Retina (tissue), 1 donor: Measurements from ENCODE around the gene LZTS2.

Experiments
- DNase-seq: peaks from one replicate; pipeline ENCODE4 v3.0.0-alpha.2; 2016

LZTS2 gene

GRCh38 chr10:100979791-100980272, 19.8 kb upstream of the LZTS2 start:
- no peak for DNase-seq

GRCh38 chr10:100980311-100980710, 19.3 kb upstream of the LZTS2 start:
- no peak for DNase-seq

- DNase-seq: no peak
Observed at GRCh38 chr10:100980711-100981110, 18.9 kb upstream of the LZTS2 start.

- DNase-seq: no peak
Observed at GRCh38 chr10:100981178-100981772, 18.3 kb upstream of the LZTS2 start.

GRCh38 chr10:100982916-100983830, 16.4 kb upstream of the LZTS2 start:
- no peak for DNase-seq

- no peak for DNase-seq
Observed at GRCh38 chr10:100983868-100984671, 15.5 kb upstream of the LZTS2 start.

- no peak for DNase-seq
Observed at GRCh38 chr10:100984672-100985177, 14.9 kb upstream of the LZTS2 start.

GRCh38 chr10:100985336-100985735, 14.3 kb upstream of the LZTS2 start:
- no peak for DNase-seq

- DNase-seq: no peak
Observed at GRCh38 chr10:100986623-100986951, 13.0 kb upstream of the LZTS2 start.

GRCh38 chr10:100986952-100987684, 12.5 kb upstream of the LZTS2 start, which contains the start of the genes MRPL43 and TWNK:
TSS of gene MRPL43 (minus strand) at chr10:100987497. CDS start at chr10:100987443, 54 bp downstream.
TSS of gene TWNK (plus strand) at chr10:100987543. CDS start at chr10:100988211, 668 bp downstream.
- DNase-seq: peak; percentile 94

GRCh38 chr10:100987685-100988049, 11.9 kb upstream of the LZTS2 start:
- DNase-seq: no peak

GRCh38 chr10:100988166-100988565, 11.4 kb upstream of the LZTS2 start:
- no peak for DNase-seq

- no peak for DNase-seq
Observed at GRCh38 chr10:100989088-100989487, 10.5 kb upstream of the LZTS2 start.

GRCh38 chr10:100993986-100994708, 5.5 kb upstream of the LZTS2 start:
- peak; percentile 61 for DNase-seq

- DNase-seq: no peak
Observed at GRCh38 chr10:100995181-100995580, 4.4 kb upstream of the LZTS2 start.

GRCh38 chr10:100996678-100997359, 2.8 kb upstream of the LZTS2 start:
- peak; percentile 80 for DNase-seq

- DNase-seq: peak; percentile 92
Observed at GRCh38 chr10:100997360-100998182, 2.0 kb upstream of the LZTS2 start.

GRCh38 chr10:100998183-100998990, 1.2 kb upstream of the LZTS2 start:
- peak; percentile 93 for DNase-seq
